ENCODE data around the gene ZMAT5.
"Not testable (repeated sequence)": the region's sequence is repeated elsewhere in the genome, so short reads cannot be mapped to it uniquely, and the experiment has no call there.

Gene ZMAT5

DNA sequence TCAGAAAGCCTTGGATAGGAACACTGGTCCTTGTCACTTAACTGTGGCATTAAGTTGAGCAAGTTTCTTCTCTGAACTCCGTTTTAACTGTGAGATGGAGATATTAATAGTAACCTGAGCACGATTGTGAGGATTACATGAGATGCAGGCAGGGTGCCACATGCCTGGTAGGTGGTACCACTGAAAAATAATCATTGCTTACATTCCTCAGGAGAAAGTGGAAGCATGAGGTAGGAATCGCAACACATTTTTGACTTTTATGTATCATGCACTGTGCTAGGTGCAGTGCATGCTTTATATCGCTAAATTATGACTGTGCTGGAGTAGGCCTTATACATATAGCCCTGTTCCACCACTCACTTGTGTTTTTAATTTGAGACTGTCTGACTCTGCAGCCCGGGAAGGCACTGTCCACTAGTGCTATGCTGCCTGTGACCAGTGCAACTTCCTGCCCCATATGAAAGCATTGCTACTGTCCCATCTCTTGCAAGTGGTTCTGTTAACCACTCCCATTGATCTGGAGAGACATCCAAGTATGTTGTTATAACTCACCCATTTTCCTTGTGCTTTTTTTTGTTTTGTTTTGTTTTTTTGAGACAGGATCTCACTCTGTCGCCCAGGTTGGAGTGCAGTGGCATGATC is 1.4 kb upstream of the ZMAT5 start:
- no peak overlapping the region; the same call in 1 of the 2 replicates for H3K27ac ChIP-seq (ENCODE audit: low read depth, low read length)

DNA sequence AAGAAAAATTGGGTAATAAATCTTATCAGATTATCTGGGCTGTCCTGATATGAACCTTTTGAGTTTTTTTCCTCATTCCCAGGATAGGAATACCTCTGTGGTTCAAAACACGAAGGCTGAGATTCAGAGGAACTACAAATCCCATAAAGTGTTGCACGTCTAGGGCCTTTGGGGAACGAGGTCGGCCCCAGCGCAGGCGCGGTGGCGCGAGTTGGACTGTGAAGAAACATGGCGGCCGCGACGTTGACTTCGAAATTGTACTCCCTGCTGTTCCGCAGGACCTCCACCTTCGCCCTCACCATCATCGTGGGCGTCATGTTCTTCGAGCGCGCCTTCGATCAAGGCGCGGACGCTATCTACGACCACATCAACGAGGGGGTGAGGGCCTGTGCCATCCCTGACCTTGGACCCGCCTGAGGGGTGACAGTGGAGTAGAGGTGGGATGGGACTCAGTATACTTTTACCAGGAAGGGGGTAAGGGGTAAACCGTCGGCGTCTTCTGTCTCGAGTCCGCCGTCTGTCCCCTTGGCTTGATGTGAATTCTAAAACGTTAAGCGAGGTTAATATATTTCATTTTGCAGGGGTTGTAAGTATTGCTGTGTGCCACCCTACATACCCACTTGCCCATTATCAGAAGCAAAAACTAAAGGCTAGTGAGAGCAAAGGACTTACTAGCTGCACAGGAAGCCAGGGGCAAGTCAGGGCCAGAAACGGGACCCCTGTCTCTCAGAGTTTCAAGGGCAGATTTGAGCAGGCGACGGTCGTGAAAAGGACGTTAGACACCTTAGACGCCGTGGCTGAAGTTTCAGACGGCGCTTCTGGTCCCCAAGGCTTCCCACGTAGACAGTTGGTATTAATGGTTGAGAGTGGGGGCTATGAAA is 604 bp upstream of the ZMAT5 start, which contains the start of gene UQCR10:
Gene UQCR10, plus strand, starts transcription at position 199 of the 881 bp plus-strand sequence. Its CDS starts 30 bp downstream, at position 229.
- no peaks in the 10 kb centered on the region for H3K36me3 ChIP-seq (ENCODE audit: insufficient read depth, low read length)
- H3K79me2 ChIP-seq (ENCODE audit: control insufficient read depth, insufficient read depth, low read length, unreplicated experiment), result peaks cover 26% of the 10 kb centered on the region
- H3K27ac ChIP-seq (ENCODE audit: low read depth, low read length), result peak within 1 kb of the TSS; percentile 83
- no peaks in the 10 kb centered on the region for H3K27me3 ChIP-seq (ENCODE audit: insufficient read depth, low read length)
- H3K4me1 ChIP-seq (ENCODE audit: control insufficient read depth, insufficient read depth, low read length, unreplicated experiment), result no peaks in the 10 kb centered on the region
- H2AFZ ChIP-seq (ENCODE audit: low read length, unreplicated experiment), result peak within 1 kb of the TSS; percentile 90
- H3K4me3 ChIP-seq (ENCODE audit: low read depth, low read length), result peak within 1 kb of the TSS; percentile 97

More for the DNA sequence above, 1.4 kb upstream of the ZMAT5 start:
- Histone ChIP-seq H3K4me1 (ENCODE audit: control insufficient read depth, insufficient read depth, low read length, unreplicated experiment) (peaks cover 2% of the 10 kb centered on the region), H2AFZ (ENCODE audit: low read length, unreplicated experiment) (no peak overlapping the region), H3K4me3 (ENCODE audit: low read depth, low read length) (peak overlapping the region; percentile 97), H3K79me2 (ENCODE audit: control insufficient read depth, insufficient read depth, low read length, unreplicated experiment) (peaks cover 26% of the 10 kb centered on the region), H3K36me3 (ENCODE audit: insufficient read depth, low read length) (no peaks in the 10 kb centered on the region), H3K27me3 (ENCODE audit: insufficient read depth, low read length) (no peaks in the 10 kb centered on the region)

DNA sequence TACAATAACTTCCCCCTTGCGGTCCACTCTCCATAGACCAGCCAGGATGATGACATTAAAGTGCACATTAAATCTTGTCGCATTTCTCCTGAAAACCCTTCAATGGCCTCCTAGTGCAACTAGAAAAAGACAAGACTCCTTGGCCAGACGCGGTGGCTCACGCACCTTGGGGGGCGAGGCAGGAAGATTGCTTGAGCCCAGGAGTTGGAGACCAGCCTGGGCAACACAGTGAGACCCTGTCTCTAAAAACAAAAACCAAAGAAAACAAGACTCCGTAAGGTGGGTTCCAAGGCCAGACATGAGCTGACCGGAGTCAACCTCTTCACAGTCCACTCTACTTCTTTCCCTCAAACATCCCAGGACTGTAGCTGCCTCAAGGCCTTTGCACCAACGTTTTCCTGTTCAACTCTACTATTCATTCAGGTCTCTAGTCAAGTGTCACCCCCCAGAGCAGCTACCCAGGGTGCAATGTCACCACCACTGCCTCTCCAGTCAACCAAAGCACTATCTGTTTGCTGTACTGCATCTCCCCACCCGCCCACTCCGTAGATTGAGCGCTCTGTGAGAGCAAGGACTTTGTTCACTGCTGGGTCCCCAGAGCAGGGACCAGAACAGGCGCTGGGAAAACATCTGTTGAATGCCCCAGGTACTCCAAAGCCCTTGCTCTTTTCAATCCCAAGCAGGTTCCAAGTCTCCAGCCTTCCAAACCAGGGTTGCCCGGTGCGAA is 739 bp downstream of the ZMAT5 start:
- no peaks in the 10 kb centered on the region for H3K36me3 ChIP-seq (ENCODE audit: insufficient read depth, low read length)
- H3K79me2 ChIP-seq (ENCODE audit: control insufficient read depth, insufficient read depth, low read length, unreplicated experiment), result peaks cover 26% of the 10 kb centered on the region
- no peaks in the 10 kb centered on the region for H3K27me3 ChIP-seq (ENCODE audit: insufficient read depth, low read length)
- peak overlapping the region; percentile 97 for H3K4me3 ChIP-seq (ENCODE audit: low read depth, low read length)
- no peak overlapping the region for H3K27ac ChIP-seq (ENCODE audit: low read depth, low read length)
- H2AFZ ChIP-seq (ENCODE audit: low read length, unreplicated experiment), result peak overlapping the region; percentile 85
- no peaks in the 10 kb centered on the region for H3K4me1 ChIP-seq (ENCODE audit: control insufficient read depth, insufficient read depth, low read length, unreplicated experiment)

DNA sequence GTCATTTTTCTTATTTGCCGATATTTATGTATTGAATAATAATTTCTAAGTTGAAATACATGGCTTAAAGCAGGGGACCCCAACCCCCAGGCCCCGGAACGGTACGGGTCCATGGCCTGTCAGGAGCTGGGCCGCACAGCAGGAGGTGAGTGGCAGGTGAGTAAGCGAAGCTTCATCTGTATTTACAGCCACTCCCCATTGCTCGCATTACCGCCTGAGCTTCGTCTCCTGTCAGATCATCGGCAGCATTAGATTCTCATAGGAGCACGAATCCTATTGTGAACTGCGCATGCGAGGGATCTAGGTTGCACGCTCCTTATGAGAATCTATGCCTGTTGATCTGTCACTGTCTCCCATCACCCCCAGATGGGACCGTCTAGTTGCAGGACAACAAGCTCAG is 4.5 kb downstream of the ZMAT5 start:
- no peaks in the 10 kb centered on the region for H3K27me3 ChIP-seq (ENCODE audit: insufficient read depth, low read length)
- no peak overlapping the region for H3K4me3 ChIP-seq (ENCODE audit: low read depth, low read length)
- H2AFZ ChIP-seq (ENCODE audit: low read length, unreplicated experiment), result no peak overlapping the region
- no peaks in the 10 kb centered on the region for H3K4me1 ChIP-seq (ENCODE audit: control insufficient read depth, insufficient read depth, low read length, unreplicated experiment)
- H3K36me3 ChIP-seq (ENCODE audit: insufficient read depth, low read length), result no peaks in the 10 kb centered on the region
- no peak overlapping the region for H3K27ac ChIP-seq (ENCODE audit: low read depth, low read length)
- peaks cover 10% of the 10 kb centered on the region for H3K79me2 ChIP-seq (ENCODE audit: control insufficient read depth, insufficient read depth, low read length, unreplicated experiment)

DNA sequence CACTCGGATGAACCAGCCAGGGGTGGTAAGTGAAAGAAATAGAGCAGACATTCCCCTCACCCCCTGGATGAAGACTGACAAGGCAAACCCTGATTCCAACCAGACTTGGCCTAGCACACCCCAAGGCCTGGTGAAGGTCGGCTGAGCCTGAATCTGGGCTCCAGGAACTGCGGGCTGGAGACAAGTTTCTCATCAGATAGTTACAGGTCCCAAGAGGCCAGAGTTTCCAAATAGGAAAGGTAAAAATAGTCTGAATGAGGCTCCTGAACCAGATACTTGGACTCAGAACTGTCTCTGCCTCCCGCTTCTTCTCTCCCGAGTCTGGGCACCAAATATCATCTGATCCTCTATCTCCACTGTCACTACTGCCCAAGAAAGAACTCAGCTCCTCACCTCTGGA is 7.8 kb downstream of the ZMAT5 start:
- Histone ChIP-seq H3K27ac (ENCODE audit: low read depth, low read length) (no peak overlapping the region), H3K4me1 (ENCODE audit: control insufficient read depth, insufficient read depth, low read length, unreplicated experiment) (no peaks in the 10 kb centered on the region), H3K4me3 (ENCODE audit: low read depth, low read length) (no peak overlapping the region), H2AFZ (ENCODE audit: low read length, unreplicated experiment) (no peak overlapping the region), H3K79me2 (ENCODE audit: control insufficient read depth, insufficient read depth, low read length, unreplicated experiment) (no peaks in the 10 kb centered on the region), H3K36me3 (ENCODE audit: insufficient read depth, low read length) (no peaks in the 10 kb centered on the region), H3K27me3 (ENCODE audit: insufficient read depth, low read length) (no peaks in the 10 kb centered on the region)

DNA sequence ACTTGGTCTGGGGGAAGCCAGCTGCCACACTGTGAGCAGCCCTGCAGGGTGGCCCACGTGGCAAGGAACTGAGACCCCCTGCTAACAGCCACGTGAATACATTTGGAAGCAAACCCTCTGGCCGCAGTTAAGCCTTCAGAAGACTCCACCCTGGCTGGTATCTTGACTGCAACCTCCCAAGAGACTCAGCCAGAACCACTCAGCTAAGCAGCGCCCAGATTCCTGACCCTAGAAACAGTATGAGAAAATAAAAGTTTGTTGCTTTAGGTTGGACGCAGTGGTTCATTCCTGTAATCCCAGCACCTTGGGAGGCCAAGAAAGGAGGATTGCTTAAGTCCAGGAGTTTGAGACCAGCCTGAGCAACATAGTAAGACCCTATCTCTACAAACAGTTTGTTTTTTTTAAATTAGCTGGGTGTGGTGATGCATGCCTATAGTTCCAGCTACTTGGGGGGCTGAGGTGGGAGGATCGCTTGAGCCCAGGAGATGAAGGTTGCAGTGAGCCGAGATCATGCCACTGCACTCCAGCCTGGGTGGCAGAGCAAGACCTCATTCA is 8.7 kb downstream of the ZMAT5 start:
- Histone ChIP-seq H2AFZ (ENCODE audit: low read length, unreplicated experiment) (no peak overlapping the region), H3K4me1 (ENCODE audit: control insufficient read depth, insufficient read depth, low read length, unreplicated experiment) (no peaks in the 10 kb centered on the region), H3K79me2 (ENCODE audit: control insufficient read depth, insufficient read depth, low read length, unreplicated experiment) (no peaks in the 10 kb centered on the region), H3K4me3 (ENCODE audit: low read depth, low read length) (no peak overlapping the region), H3K27me3 (ENCODE audit: insufficient read depth, low read length) (no peaks in the 10 kb centered on the region), H3K36me3 (ENCODE audit: insufficient read depth, low read length) (no peaks in the 10 kb centered on the region), H3K27ac (ENCODE audit: low read depth, low read length) (no peak overlapping the region)

DNA sequence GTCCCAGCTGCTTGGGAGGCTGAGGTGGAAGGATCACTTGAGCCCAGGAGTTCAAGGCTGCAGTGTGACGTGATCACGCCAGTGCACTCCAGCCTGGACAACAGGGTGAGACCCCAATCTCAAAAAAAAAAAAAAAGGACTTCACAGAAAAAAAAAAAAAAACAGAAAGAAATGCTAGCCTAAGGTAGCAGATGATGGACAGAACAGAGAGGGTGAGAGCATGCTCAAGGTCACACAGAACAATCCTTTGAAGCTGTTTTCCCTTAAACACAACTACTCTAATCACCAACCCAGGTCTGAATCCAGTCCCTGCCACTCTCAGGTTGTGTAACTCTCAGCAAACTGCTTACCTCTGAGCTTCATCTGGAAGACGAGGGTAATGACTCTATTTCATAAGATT is 9.7 kb downstream of the ZMAT5 start:
- Histone ChIP-seq H2AFZ (ENCODE audit: low read length, unreplicated experiment) (no peak overlapping the region), H3K27me3 (ENCODE audit: insufficient read depth, low read length) (no peaks in the 10 kb centered on the region), H3K4me3 (ENCODE audit: low read depth, low read length) (no peak overlapping the region), H3K27ac (ENCODE audit: low read depth, low read length) (no peak overlapping the region), H3K79me2 (ENCODE audit: control insufficient read depth, insufficient read depth, low read length, unreplicated experiment) (no peaks in the 10 kb centered on the region), H3K4me1 (ENCODE audit: control insufficient read depth, insufficient read depth, low read length, unreplicated experiment) (no peaks in the 10 kb centered on the region), H3K36me3 (ENCODE audit: insufficient read depth, low read length) (no peaks in the 10 kb centered on the region)

DNA sequence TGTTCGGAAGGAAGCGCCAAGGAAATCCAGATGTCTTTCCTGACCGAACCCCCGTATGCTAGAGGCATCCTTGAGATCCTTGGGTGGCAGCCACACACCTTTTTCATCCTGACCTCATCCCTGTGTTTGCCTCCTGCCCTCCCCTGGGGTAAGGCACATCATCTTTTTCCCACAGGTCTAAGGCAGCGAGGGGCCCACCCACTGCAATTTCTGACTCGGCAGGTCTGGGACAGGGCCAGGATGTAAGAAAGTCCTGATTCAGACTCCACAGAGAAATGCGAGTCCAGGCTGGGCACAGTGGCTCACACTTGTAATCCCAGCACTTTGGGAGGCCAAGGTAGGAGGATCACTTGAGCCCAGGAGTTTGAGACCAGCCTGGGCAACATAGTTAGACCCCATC is 10.5 kb downstream of the ZMAT5 start:
- Histone ChIP-seq H3K4me3 (ENCODE audit: low read depth, low read length) (no peak overlapping the region), H3K27me3 (ENCODE audit: insufficient read depth, low read length) (no peaks in the 10 kb centered on the region), H2AFZ (ENCODE audit: low read length, unreplicated experiment) (no peak overlapping the region), H3K4me1 (ENCODE audit: control insufficient read depth, insufficient read depth, low read length, unreplicated experiment) (no peaks in the 10 kb centered on the region), H3K79me2 (ENCODE audit: control insufficient read depth, insufficient read depth, low read length, unreplicated experiment) (no peaks in the 10 kb centered on the region), H3K27ac (ENCODE audit: low read depth, low read length) (no peak overlapping the region), H3K36me3 (ENCODE audit: insufficient read depth, low read length) (no peaks in the 10 kb centered on the region)

DNA sequence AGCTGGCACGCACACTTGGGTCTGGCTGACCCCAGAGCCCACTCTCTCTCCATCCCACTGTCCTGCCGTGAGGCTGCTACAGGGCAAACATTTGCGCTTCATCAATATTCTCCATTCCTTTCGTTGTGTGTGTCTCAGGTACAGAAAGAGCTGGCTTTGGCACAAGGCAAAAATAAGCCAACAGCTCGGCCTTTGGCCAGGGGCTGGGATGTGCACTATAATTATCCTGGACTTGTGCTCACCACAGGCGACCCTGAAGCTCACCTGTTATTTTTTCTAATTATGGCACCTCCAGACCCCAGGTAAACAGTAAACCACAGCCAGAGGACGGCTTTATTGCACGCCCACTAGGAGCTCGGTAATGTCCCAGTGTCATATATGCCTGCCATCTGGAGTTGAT is 10.9 kb downstream of the ZMAT5 start:
- no peak overlapping the region for H3K27ac ChIP-seq (ENCODE audit: low read depth, low read length)
- H2AFZ ChIP-seq (ENCODE audit: low read length, unreplicated experiment), result no peak overlapping the region
- H3K4me3 ChIP-seq (ENCODE audit: low read depth, low read length), result no peak overlapping the region
- H3K36me3 ChIP-seq (ENCODE audit: insufficient read depth, low read length), result no peaks in the 10 kb centered on the region
- H3K27me3 ChIP-seq (ENCODE audit: insufficient read depth, low read length), result no peaks in the 10 kb centered on the region
- H3K79me2 ChIP-seq (ENCODE audit: control insufficient read depth, insufficient read depth, low read length, unreplicated experiment), result no peaks in the 10 kb centered on the region
- no peaks in the 10 kb centered on the region for H3K4me1 ChIP-seq (ENCODE audit: control insufficient read depth, insufficient read depth, low read length, unreplicated experiment)

DNA sequence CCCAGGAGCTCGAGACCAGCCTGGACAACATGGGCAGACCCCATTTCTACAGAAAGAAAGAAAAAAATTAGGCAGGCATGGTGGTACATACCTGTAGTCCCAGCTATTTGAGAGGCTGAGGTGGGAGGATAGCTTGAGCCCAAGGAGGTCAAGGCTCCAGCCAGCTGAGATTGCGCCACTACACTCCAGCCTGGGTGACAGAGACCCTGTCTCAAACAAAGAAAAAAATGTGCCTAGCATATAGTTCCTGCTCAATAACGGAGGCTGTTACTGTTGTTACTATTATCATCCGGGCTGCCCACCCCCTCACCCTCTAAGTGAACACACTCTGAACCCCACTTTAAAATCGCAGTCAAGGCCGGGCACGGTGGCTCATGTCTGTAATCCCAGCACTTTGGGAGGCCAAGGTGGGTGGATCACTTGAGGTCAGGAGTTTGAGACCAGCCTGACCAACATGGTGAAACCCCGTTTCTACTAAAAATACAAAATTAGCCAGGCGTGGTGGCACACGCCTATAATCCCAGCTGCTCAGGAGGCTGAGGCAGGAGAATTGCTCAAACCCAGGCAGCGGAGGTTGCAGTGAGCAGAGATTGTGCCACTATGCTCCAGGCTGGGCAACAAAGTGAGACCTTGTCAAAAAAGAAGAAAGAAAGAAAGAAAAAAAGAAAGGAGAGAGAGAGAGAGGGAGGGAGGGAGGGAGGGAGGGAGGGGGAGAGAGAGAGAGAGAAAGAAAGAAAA is 12.0 kb downstream of the ZMAT5 start:
- not testable (repeated sequence) for H3K27ac ChIP-seq (ENCODE audit: low read depth, low read length); H3K27me3 ChIP-seq (ENCODE audit: insufficient read depth, low read length); H3K4me1 ChIP-seq (ENCODE audit: control insufficient read depth, insufficient read depth, low read length, unreplicated experiment); H3K79me2 ChIP-seq (ENCODE audit: control insufficient read depth, insufficient read depth, low read length, unreplicated experiment); H2AFZ ChIP-seq (ENCODE audit: low read length, unreplicated experiment); H3K36me3 ChIP-seq (ENCODE audit: insufficient read depth, low read length); H3K4me3 ChIP-seq (ENCODE audit: low read depth, low read length)

All from ACC112 (cell line).